GM23338 (cell line): ENCODE results near the gene PRKAR1A. TPM values are rescaled to one million over a fixed set of nuclear protein-coding genes. Genes with fewer than 3 reads are reported as not detected.

Source experiments
- ATAC-seq: fragments of 200-7000 bp; cut with Tn5 transposase; 3 replicates; pipeline ENCODE4 v1.9.1; 2020
- DNase-seq: peaks from one replicate; pipeline ENCODE4 v3.0.0-alpha.2; 2015; ENCODE audit warnings: low spot score
- H2AFZ ChIP-seq: fragments of 200-600 bp; sonication (generic); 2 replicates; pipeline ENCODE4 v1.8.0; 2016; ENCODE audit warnings: antibody characterized with exemption, mild to moderate bottlenecking, moderate library complexity
- H3F3A ChIP-seq: fragments of 200-600 bp; sonication (generic); replicated peaks from 2 replicates; pipeline ENCODE4 v1.8.0; 2017; ENCODE audit warnings: antibody characterized with exemption, mixed run types, low read depth
- H3K27ac ChIP-seq: fragments of 200-600 bp; sonication (generic); 2 replicates; pipeline ENCODE4 v1.6.1; 2016; ENCODE audit warnings: low read depth
- H3K27me3 ChIP-seq: fragments of 200-600 bp; sonication (generic); 2 replicates; pipeline ENCODE4 v1.8.0; 2016; ENCODE audit warnings: mild to moderate bottlenecking, mixed run types, moderate library complexity; ENCODE audit not compliant: insufficient read depth
- H3K36me3 ChIP-seq: fragments of 200-600 bp; sonication (generic); 2 replicates; pipeline ENCODE4 v1.8.0; 2016; ENCODE audit warnings: mild to moderate bottlenecking; ENCODE audit not compliant: insufficient read depth
- H3K4me1 ChIP-seq: fragments of 200-600 bp; sonication (generic); 2 replicates; pipeline ENCODE4 v1.8.0; 2016; ENCODE audit warnings: mild to moderate bottlenecking, moderate library complexity; ENCODE audit not compliant: insufficient read depth
- H3K4me2 ChIP-seq: fragments of 200-600 bp; sonication (generic); 2 replicates; pipeline ENCODE4 v1.7.1; 2017; ENCODE audit warnings: mixed run types
- H3K4me3 ChIP-seq: fragments of 200-600 bp; sonication (generic); 2 replicates; pipeline ENCODE4 v1.6.1; 2016; ENCODE audit warnings: mixed run types
- H3K79me2 ChIP-seq: fragments of 200-600 bp; sonication (generic); replicated peaks from 2 replicates; pipeline ENCODE4 v1.8.0; 2017; ENCODE audit warnings: mild to moderate bottlenecking; ENCODE audit not compliant: insufficient read depth
- H3K9me2 ChIP-seq: fragments of 200-600 bp; sonication (generic); 2 replicates; pipeline ENCODE4 v1.8.0; 2017; ENCODE audit not compliant: insufficient read depth
- H4K20me1 ChIP-seq: fragments of 200-600 bp; sonication (generic); replicated peaks from 2 replicates; pipeline ENCODE4 v1.8.0; 2017; ENCODE audit warnings: mild to moderate bottlenecking; ENCODE audit not compliant: insufficient read depth
- H3K27ac Mint-ChIP-seq: 2 replicates; pipeline ENCODE4 v1.8.0; 2020; ENCODE audit warnings: inconsistent platforms, mild to moderate bottlenecking, moderate library complexity, mixed read lengths
- H3K27me3 Mint-ChIP-seq: 3 replicates; pipeline ENCODE4 v1.8.0; 2022; ENCODE audit warnings: low read depth, mild to moderate bottlenecking, moderate library complexity, mixed read lengths, inconsistent platforms; ENCODE audit not compliant: insufficient read depth, poor library complexity
- H3K36me3 Mint-ChIP-seq: 3 replicates; pipeline ENCODE4 v1.8.0; 2021; ENCODE audit warnings: low read depth, mild to moderate bottlenecking, inconsistent platforms, moderate library complexity, mixed read lengths
- H3K4me1 Mint-ChIP-seq: 3 replicates; pipeline ENCODE4 v1.8.0; 2020; ENCODE audit warnings: mild to moderate bottlenecking, inconsistent platforms, mixed read lengths
- H3K4me3 Mint-ChIP-seq: 3 replicates; pipeline ENCODE4 v1.8.0; 2021; ENCODE audit warnings: moderate library complexity, mild to moderate bottlenecking, inconsistent platforms, mixed read lengths
- H3K9me3 Mint-ChIP-seq: 3 replicates; pipeline ENCODE4 v1.8.0; 2020; ENCODE audit warnings: moderate library complexity, mild to moderate bottlenecking, inconsistent platforms, mixed read lengths
- CTCF ChIP-seq, 2 experiments: fragments of 200-600 bp in 1 of 2; sonication (generic) in 1 of 2; conservative IDR thresholded peaks; 2 replicates each; pipeline versions ENCODE4 v1.5.1 to v1.6.1; 2016 to 2017; ENCODE audit warnings: antibody characterized with exemption in 2 of 2, low read depth in 2 of 2, mild to moderate bottlenecking in 2 of 2, moderate library complexity in 1 of 2
- ETS1 ChIP-seq: IDR thresholded peaks from 2 replicates; pipeline ENCODE4 v1.6.1; 2016; ENCODE audit warnings: antibody characterized with exemption
- EZH2 ChIP-seq: fragments of 200-600 bp; sonication (generic); IDR thresholded peaks from one replicate; pipeline ENCODE4 v1.8.0; 2017; ENCODE audit warnings: antibody characterized with exemption, mild to moderate bottlenecking, low read depth; ENCODE audit not compliant: unreplicated experiment
- EZH2phosphoT487 ChIP-seq: fragments of 200-600 bp; sonication (generic); IDR thresholded peaks from one replicate; pipeline ENCODE4 v1.8.1; 2018; ENCODE audit warnings: antibody characterized with exemption; ENCODE audit not compliant: unreplicated experiment
- JUNB ChIP-seq: IDR thresholded peaks from one replicate; pipeline ENCODE4 v1.6.1; 2016; ENCODE audit warnings: antibody characterized with exemption; ENCODE audit not compliant: unreplicated experiment
- NANOG ChIP-seq: IDR thresholded peaks from 2 replicates; pipeline ENCODE4 v1.6.1; 2016; ENCODE audit warnings: antibody characterized with exemption, borderline replicate concordance
- POLR2AphosphoS5 ChIP-seq: IDR thresholded peaks from 2 replicates; pipeline ENCODE4 v1.6.1; 2016; ENCODE audit warnings: antibody characterized with exemption, low read depth
- REST ChIP-seq: IDR thresholded peaks from one replicate; pipeline ENCODE4 v1.6.1; 2018; ENCODE audit warnings: antibody characterized with exemption; ENCODE audit not compliant: unreplicated experiment
- STAT1 ChIP-seq: IDR thresholded peaks from one replicate; pipeline ENCODE4 v1.6.1; 2016; ENCODE audit warnings: antibody characterized with exemption; ENCODE audit not compliant: unreplicated experiment
- ZNF114 ChIP-seq: fragments of 250-450 bp; sonication (Bioruptor Pico); IDR thresholded peaks from 2 replicates; pipeline ENCODE4 v1.5.0; 2020; ENCODE audit warnings: mild to moderate bottlenecking, moderate library complexity
- ZNF331 ChIP-seq: fragments of 250-450 bp; sonication (Bioruptor Pico); IDR thresholded peaks from 2 replicates; pipeline ENCODE4 v1.5.0; 2020; ENCODE audit warnings: low read depth, mild to moderate bottlenecking, moderate library complexity
- ZNF462 ChIP-seq: fragments of 250-450 bp; sonication (Bioruptor Pico); IDR thresholded peaks from 2 replicates; pipeline ENCODE4 v1.5.0; 2020; ENCODE audit warnings: mild to moderate bottlenecking, moderate library complexity
- polyA plus RNA-seq: library from polyadenylated mRNA; unstranded; fragments of >200 nt; fragmentation: Nextera tagmentation; extraction: Ambion mirVana; gene quantifications from 2 replicates; pipeline ENCODE4 v1.2.1, GENCODE V29; 2016
- total RNA-seq: library from RNA; depleted of rRNA; stranded (reverse); fragments of >200 nt; shearing (Covaris generic); gene quantifications from 2 replicates; pipeline ENCODE4 v1.2.3, GENCODE V29; 2014

The PRKAR1A gene
- total and polyA plus RNA-seq, 2 experiments from 2014 or later = 90.1 to 100 TPM

- Histone ChIP-seq H4K20me1 (no peaks in the 10 kb centered on the region), H3F3A (no peaks in the 10 kb centered on the region), H3K4me3 (no peak overlapping the region), H3K36me3 (no peaks in the 10 kb centered on the region), H3K4me2 (no peak overlapping the region), H3K9me2 (no peaks in the 10 kb centered on the region), H3K27ac (no peak overlapping the region), H3K79me2 (no peaks in the 10 kb centered on the region), H3K4me1 (no peaks in the 10 kb centered on the region), H2AFZ (no peak overlapping the region), H3K27me3 (no peaks in the 10 kb centered on the region)
- Mint-ChIP-seq H3K27me3 (no peaks in the 10 kb centered on the region), H3K36me3 (0 out of 3 replicates have a peak, but pooled peaks cover 2% of the 10 kb centered on the region), H3K4me3 (no peak overlapping the region), H3K4me1 (peaks cover 4% of the 10 kb centered on the region; the same call in 2 of the 3 replicates), H3K9me3 (peaks cover 3% of the 10 kb centered on the region; the same call in 1 of the 3 replicates), H3K27ac (no peak overlapping the region)
- ATAC-seq (no peak), DNase-seq (no peak)
- no peak for TF ChIP-seq ETS1
- TF ChIP-seq ZNF114 (CRISPR knock-in tag) = no peak
- no peak for TF ChIP-seq CTCF (conservative IDR thresholded peaks at IDR 0.05; ENCODE audit: low read depth in 2 of 2)
- no peak for TF ChIP-seq NANOG
- TF ChIP-seq REST = no peak
- TF ChIP-seq EZH2phosphoT487 = no peak
- no peak for TF ChIP-seq EZH2
- no peak for TF ChIP-seq ZNF331 (CRISPR knock-in tag)
- TF ChIP-seq JUNB = no peak
- no peak for TF ChIP-seq ZNF462
- TF ChIP-seq STAT1 = no peak
- TF ChIP-seq POLR2AphosphoS5 = no peak
These were observed 29.6 kb upstream of the PRKAR1A start for GRCh38 chr17:68482576-68483041.
